ENCODE results near the gene FKBP14.

DNA sequence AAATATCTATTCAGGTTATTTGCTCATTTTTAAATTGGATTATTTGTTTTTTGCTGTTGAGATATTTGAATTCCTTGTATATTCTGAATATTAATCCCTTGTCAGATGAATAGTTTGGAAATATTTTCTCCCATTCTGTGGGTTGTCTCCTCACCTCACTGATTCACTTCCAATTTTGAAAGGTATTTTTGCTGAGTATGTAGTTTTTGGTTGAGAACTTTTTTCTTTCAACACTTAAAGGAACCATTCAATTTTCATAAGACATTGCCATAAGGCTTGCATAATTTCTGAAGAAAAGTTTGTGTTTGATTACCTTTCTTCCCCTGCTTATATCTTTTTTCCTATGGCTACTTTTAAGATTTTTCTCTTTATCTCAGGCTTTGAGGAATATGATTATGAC lies 28.0 kb downstream of the FKBP14 start:
- TF ChIP-seq BRCA1 (IDR thresholded peaks at IDR 0.05) (no peak), BRCA1 (CRISPR knock-in tag; IDR thresholded peaks at IDR 0.05) (no peak), ZNF274 (IDR thresholded peaks at IDR 0.05; ENCODE audit: borderline replicate concordance, low read depth, low read length) (no peak), CTCF (IDR thresholded peaks at IDR 0.05 in 2 of 3, conservative IDR thresholded peaks at IDR 0.05 in 1 of 3; ENCODE audit: insufficient read depth in 2 of 3, low read depth in 1 of 3, low read length in 3 of 3) (no peak), SIX5 (IDR thresholded peaks at IDR 0.05; ENCODE audit: borderline replicate concordance in 1 of 2, insufficient read depth in 1 of 2, low read depth in 1 of 2, low read length in 2 of 2) (no peak), MTA3 (IDR thresholded peaks at IDR 0.05; ENCODE audit: borderline replicate concordance) (no peak), GABPB1 (CRISPR knock-in tag; IDR thresholded peaks at IDR 0.05) (no peak), MTF1 (CRISPR knock-in tag; IDR thresholded peaks at IDR 0.05; ENCODE audit: borderline replicate concordance) (no peak), ELF4 (CRISPR knock-in tag; IDR thresholded peaks at IDR 0.05) (no peak)
- TF ChIP-seq, protein P1, sequence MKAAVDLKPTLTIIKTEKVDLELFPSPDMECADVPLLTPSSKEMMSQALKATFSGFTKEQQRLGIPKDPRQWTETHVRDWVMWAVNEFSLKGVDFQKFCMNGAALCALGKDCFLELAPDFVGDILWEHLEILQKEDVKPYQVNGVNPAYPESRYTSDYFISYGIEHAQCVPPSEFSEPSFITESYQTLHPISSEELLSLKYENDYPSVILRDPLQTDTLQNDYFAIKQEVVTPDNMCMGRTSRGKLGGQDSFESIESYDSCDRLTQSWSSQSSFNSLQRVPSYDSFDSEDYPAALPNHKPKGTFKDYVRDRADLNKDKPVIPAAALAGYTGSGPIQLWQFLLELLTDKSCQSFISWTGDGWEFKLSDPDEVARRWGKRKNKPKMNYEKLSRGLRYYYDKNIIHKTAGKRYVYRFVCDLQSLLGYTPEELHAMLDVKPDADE (conservative IDR thresholded peaks at IDR 0.05; ENCODE audit: control insufficient read depth, low read depth, low read length) = no peak
